Measurements from ENCODE around the gene AKR1C3.

DNA sequence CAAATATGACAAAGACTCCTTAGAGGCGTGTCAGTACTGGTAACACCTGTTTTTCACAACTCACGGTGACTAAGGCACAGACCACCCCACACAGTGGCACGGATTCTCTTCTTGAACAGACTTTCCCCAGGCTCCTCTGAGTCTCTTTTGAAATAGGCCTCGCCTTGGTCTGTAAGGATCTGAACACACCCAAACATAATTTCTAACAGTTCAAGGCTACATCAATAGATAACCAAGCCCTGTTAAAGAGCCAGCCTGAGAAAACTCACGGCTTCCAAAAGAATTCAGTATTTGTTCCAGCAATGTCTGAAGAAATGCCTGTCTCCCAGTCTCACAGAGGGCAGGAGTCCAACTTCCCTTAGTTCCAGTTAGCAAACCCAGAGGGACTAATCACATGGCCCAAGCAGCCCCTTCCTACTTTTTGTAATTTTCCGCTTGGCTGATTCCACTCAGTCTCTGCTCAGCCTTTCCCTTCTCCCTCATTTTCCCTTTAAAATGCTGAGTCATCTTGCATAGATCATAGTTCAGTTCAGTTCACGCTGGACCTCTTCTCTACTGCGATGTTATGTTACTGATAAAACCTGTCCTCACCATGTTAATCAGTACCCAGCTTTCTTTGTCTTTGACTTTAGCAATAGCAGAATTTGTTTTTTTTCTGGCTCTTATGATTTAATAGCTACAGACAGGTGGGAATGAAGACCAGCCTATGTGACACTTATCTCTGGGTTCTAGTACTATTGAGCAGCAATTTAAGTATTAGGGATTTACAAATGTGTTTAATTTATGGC is 22.6 kb upstream of the AKR1C3 start:
- no peak for TF ChIP-seq CTCF (conservative IDR thresholded peaks at IDR 0.05; ENCODE audit: low read length)
- no peak for TF ChIP-seq EZH2phosphoT487 (IDR thresholded peaks at IDR 0.05; ENCODE audit: borderline replicate concordance, low read depth, low read length)
